H9 (cell line): ENCODE data around the gene PYGL. TPM values are rescaled to one million over a fixed set of nuclear protein-coding genes. Genes with fewer than 3 reads are reported as not detected.

ENCODE experiments used
- DNase-seq: peaks from one replicate; pipeline ENCODE4 v3.0.0-alpha.2; 2017
- H2AFZ ChIP-seq: one replicate; pipeline ENCODE4 v1.6.1; 2013; ENCODE audit warnings: mild to moderate bottlenecking, low read length, control low read depth, moderate library complexity
- H2AK5ac ChIP-seq: 2 replicates; pipeline ENCODE4 v1.6.1; 2013; ENCODE audit warnings: low read length, control low read depth, mixed read lengths; ENCODE audit not compliant: insufficient read length
- H2BK120ac ChIP-seq: one replicate; pipeline ENCODE4 v1.6.1; 2013; ENCODE audit warnings: low read depth, mild to moderate bottlenecking, low read length, control low read depth, inconsistent platforms; ENCODE audit not compliant: poor library complexity, severe bottlenecking
- H2BK12ac ChIP-seq: 2 replicates; pipeline ENCODE4 v1.6.1; 2013; ENCODE audit warnings: low read length, control low read depth, mixed read lengths, low read depth; ENCODE audit not compliant: insufficient read length
- H2BK15ac ChIP-seq: 2 replicates; pipeline ENCODE4 v1.6.1; 2013; ENCODE audit warnings: low read depth, low read length, control low read depth
- H2BK20ac ChIP-seq: one replicate; pipeline ENCODE4 v1.6.1; 2013; ENCODE audit warnings: low read depth, mild to moderate bottlenecking, low read length, control low read depth, inconsistent platforms; ENCODE audit not compliant: poor library complexity, severe bottlenecking
- H2BK5ac ChIP-seq: 2 replicates; pipeline ENCODE4 v1.6.1; 2013; ENCODE audit warnings: low read length, control low read depth, mixed read lengths; ENCODE audit not compliant: insufficient read length
- H3K14ac ChIP-seq: 2 replicates; pipeline ENCODE4 v1.6.1; 2013; ENCODE audit warnings: low read length, control low read depth; ENCODE audit not compliant: insufficient read depth
- H3K18ac ChIP-seq: 2 replicates; pipeline ENCODE4 v1.6.1; 2013; ENCODE audit warnings: low read depth, mild to moderate bottlenecking, mixed read lengths, low read length, control low read depth; ENCODE audit not compliant: insufficient read length
- H3K23ac ChIP-seq: 2 replicates; pipeline ENCODE4 v1.6.1; 2013; ENCODE audit warnings: low read length, control low read depth, mixed read lengths, low read depth; ENCODE audit not compliant: insufficient read length
- H3K23me2 ChIP-seq: 2 replicates; pipeline ENCODE4 v1.6.1; 2013; ENCODE audit warnings: low read depth, mild to moderate bottlenecking, mixed read lengths, low read length, control low read depth; ENCODE audit not compliant: insufficient read length, poor library complexity, severe bottlenecking
- H3K27ac ChIP-seq: 2 replicates; pipeline ENCODE4 v1.5.1; 2013; ENCODE audit warnings: low read length, control low read depth, mixed read lengths, low read depth; ENCODE audit not compliant: insufficient read length
- H3K27me3 ChIP-seq: 2 replicates; pipeline ENCODE4 v1.6.1; 2013; ENCODE audit warnings: low read length, control low read depth, inconsistent platforms; ENCODE audit not compliant: insufficient read depth
- H3K4ac ChIP-seq: 2 replicates; pipeline ENCODE4 v1.6.1; 2013; ENCODE audit warnings: low read depth, mild to moderate bottlenecking, control low read depth, inconsistent platforms, low read length, moderate library complexity
- H3K4me1 ChIP-seq: 2 replicates; pipeline ENCODE4 v1.6.1; 2013; ENCODE audit warnings: low read length, control low read depth, inconsistent platforms; ENCODE audit not compliant: insufficient read depth
- H3K4me2 ChIP-seq: 2 replicates; pipeline ENCODE4 v1.6.1; 2013; ENCODE audit warnings: low read length, control low read depth, mixed read lengths; ENCODE audit not compliant: insufficient read length, insufficient read depth
- H3K56ac ChIP-seq: 2 replicates; pipeline ENCODE4 v1.6.1; 2013; ENCODE audit warnings: low read depth, mild to moderate bottlenecking, mixed read lengths, low read length, control low read depth; ENCODE audit not compliant: insufficient read length
- H3K79me1 ChIP-seq: 2 replicates; pipeline ENCODE4 v1.6.1; 2013; ENCODE audit warnings: low read depth, mild to moderate bottlenecking, moderate library complexity, low read length, control low read depth, inconsistent platforms; ENCODE audit not compliant: insufficient read depth, poor library complexity, severe bottlenecking
- H3K79me2 ChIP-seq: 2 replicates; pipeline ENCODE4 v1.6.1; 2013; ENCODE audit warnings: low read length, control low read depth, inconsistent platforms; ENCODE audit not compliant: insufficient read depth
- H3K9ac ChIP-seq: 2 replicates; pipeline ENCODE4 v1.6.1; 2013; ENCODE audit warnings: low read length, control low read depth, mixed read lengths; ENCODE audit not compliant: insufficient read length; ENCODE audit errors: extremely low read depth
- H3K9me3 ChIP-seq: one replicate; pipeline ENCODE4 v1.6.1; 2013; ENCODE audit warnings: low read depth, low read length, inconsistent platforms; ENCODE audit not compliant: control insufficient read depth
- H3T11ph ChIP-seq: one replicate; pipeline ENCODE4 v1.6.1; 2013; ENCODE audit warnings: mild to moderate bottlenecking, low read length, control low read depth, inconsistent platforms
- H4K20me1 ChIP-seq: one replicate; pipeline ENCODE4 v1.6.1; 2013; ENCODE audit not compliant: control insufficient read depth, insufficient read length, insufficient read depth
- H4K5ac ChIP-seq: 2 replicates; pipeline ENCODE4 v1.6.1; 2013; ENCODE audit warnings: low read depth, mild to moderate bottlenecking, mixed read lengths, low read length, control low read depth; ENCODE audit not compliant: insufficient read length
- H4K8ac ChIP-seq: replicated peaks from 2 replicates; pipeline ENCODE4 v1.6.1; 2013; ENCODE audit warnings: low read length, control low read depth, mixed read lengths, low read depth; ENCODE audit not compliant: insufficient read length
- H4K91ac ChIP-seq: 2 replicates; pipeline ENCODE4 v1.6.1; 2013; ENCODE audit warnings: low read depth, mild to moderate bottlenecking, moderate library complexity, mixed read lengths, low read length, control low read depth; ENCODE audit not compliant: insufficient read length
- H3K27ac Mint-ChIP-seq, 3 experiments: 2 replicates in 2 of 3; 3 replicates in 1 of 3; pipeline ENCODE4 v1.8.0; 2020 to 2021; ENCODE audit warnings: mixed read lengths in 3 of 3, mild to moderate bottlenecking in 1 of 3, moderate library complexity in 1 of 3
- H3K27me3 Mint-ChIP-seq: 2 replicates; pipeline ENCODE4 v1.8.0; 2021; ENCODE audit warnings: low read depth, mild to moderate bottlenecking, moderate library complexity, mixed read lengths
- H3K36me3 Mint-ChIP-seq, 3 experiments: 2 replicates in 2 of 3; 3 replicates in 1 of 3; pipeline ENCODE4 v1.8.0; 2020 to 2021; ENCODE audit warnings: low read depth in 3 of 3, mixed read lengths in 3 of 3; ENCODE audit not compliant: insufficient read depth in 1 of 3
- H3K4me1 Mint-ChIP-seq, 2 experiments: 2 replicates each; pipeline ENCODE4 v1.8.0; 2020; ENCODE audit warnings: mixed read lengths in 2 of 2
- H3K4me3 Mint-ChIP-seq, 2 experiments: 2 replicates in 1 of 2; 3 replicates in 1 of 2; pipeline ENCODE4 v1.8.0; 2020 to 2021; ENCODE audit warnings: mild to moderate bottlenecking in 2 of 2, mixed read lengths in 2 of 2, moderate library complexity in 1 of 2
- H3K9me3 Mint-ChIP-seq, 2 experiments: 2 replicates in 1 of 2; 3 replicates in 1 of 2; pipeline ENCODE4 v1.8.0; 2020; ENCODE audit warnings: mild to moderate bottlenecking in 2 of 2, mixed read lengths in 2 of 2, moderate library complexity in 1 of 2
- CTCF ChIP-seq: fragments of 200-600 bp; sonication (generic); conservative IDR thresholded peaks from 3 replicates; pipeline ENCODE4 v1.8.0; 2021; ENCODE audit warnings: antibody characterized with exemption, mild to moderate bottlenecking
- total RNA-seq: library from RNA; stranded (reverse); gene quantifications from 2 replicates; pipeline ENCODE4 v1.2.1, GENCODE V29; 2021

PYGL gene
- total RNA-seq, 1 experiment from 2014 or later = 53.8 TPM

DNA sequence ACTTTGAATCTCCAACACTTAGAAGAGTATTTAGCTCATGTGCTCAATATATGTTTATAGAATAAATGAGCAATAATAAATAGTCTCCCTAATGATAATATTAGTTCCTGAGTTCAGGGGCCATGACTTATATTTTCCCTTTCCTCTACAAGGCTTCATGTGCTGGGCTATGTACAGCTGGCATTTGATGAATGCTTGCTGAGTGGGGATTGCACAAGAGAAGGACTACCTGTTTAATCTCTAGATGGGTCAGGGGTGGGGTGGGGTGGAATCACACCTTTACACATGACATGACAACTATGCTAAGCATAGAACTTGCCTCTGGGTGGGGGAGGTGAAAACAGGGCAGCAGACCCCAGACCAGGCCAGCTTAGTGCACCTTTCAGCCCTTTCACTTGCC is 80.0 kb downstream of the PYGL start:
- Histone ChIP-seq H3K27ac (no peak overlapping the region), H3K56ac (no peak overlapping the region), H3K4ac (no peak overlapping the region), H3K27me3 (no peaks in the 10 kb centered on the region), H3K23ac (no peak overlapping the region), H3K18ac (no peak overlapping the region), H3T11ph (no peak overlapping the region), H4K8ac (no peak overlapping the region), H2BK12ac (no peak overlapping the region), H2BK5ac (no peak overlapping the region), H3K4me2 (no peak overlapping the region), H3K79me1 (no peaks in the 10 kb centered on the region), H2BK120ac (no peak overlapping the region), H2AK5ac (no peak overlapping the region), H3K79me2 (no peaks in the 10 kb centered on the region), H3K14ac (no peak overlapping the region), H4K5ac (no peak overlapping the region), H3K9me3 (no peaks in the 10 kb centered on the region), H2AFZ (no peak overlapping the region), H3K23me2 (no peaks in the 10 kb centered on the region), H4K91ac (no peak overlapping the region), H2BK20ac (no peak overlapping the region), H2BK15ac (no peak overlapping the region), H4K20me1 (no peaks in the 10 kb centered on the region), H3K9ac (no peak overlapping the region), H3K4me1 (peaks cover 4% of the 10 kb centered on the region)
- Mint-ChIP-seq H3K4me3 (no peak overlapping the region), H3K4me1 (peaks cover 26 to 27% of the 10 kb centered on the region in 2 experiments), H3K27me3 (peaks cover 5% of the 10 kb centered on the region), H3K27ac (no peak overlapping the region), H3K36me3 (no peaks in the 10 kb centered on the region), H3K9me3 (no peaks in the 10 kb centered on the region)
- DNase-seq = no peak
- TF ChIP-seq CTCF = no peak
